Smooth muscle cell of the pulmonary artery (primary cell): ENCODE measurements around the gene MAGEB5. TPM values are rescaled to one million over a fixed set of nuclear protein-coding genes. Genes with fewer than 3 reads are reported as not detected.

Source experiments
- total RNA-seq: library from RNA; depleted of rRNA; stranded (reverse); fragments of >200 nt; gene quantifications from 2 replicates; pipeline ENCODE4 v1.2.3, GENCODE V29; 2014

The MAGEB5 gene
- total RNA-seq: not detected in 2 replicates

GRCh38 chrX:26215869-26216268 lies at the start of gene MAGEB5:
Gene MAGEB5, plus strand, starts transcription at chrX:26216169. Its CDS starts 1,133 bp downstream, at chrX:26217302.

GRCh38 chrX:26192204-26192603 lies 23.8 kb upstream of the MAGEB5 start, which contains the start of gene MAGEB6:
Gene MAGEB6, plus strand, starts transcription at chrX:26192440. Its CDS starts 1,407 bp downstream, at chrX:26193847.

Other genes with a start within 250 kb of the MAGEB5 start
- gene MAGEB18, start 77.8 kb upstream of the MAGEB5 start, total RNA-seq: not detected in 2 replicates
- gene MAGEB6B, start 55.6 kb upstream of the MAGEB5 start, total RNA-seq: not detected in 2 replicates
- not detected in 2 replicates for gene MAGEB6, start 23.7 kb upstream of the MAGEB5 start, total RNA-seq